ENCODE results near the gene PLA2G2A. TPM values are rescaled to one million over a fixed set of nuclear protein-coding genes. Genes with fewer than 3 reads are reported as not detected.

PLA2G2A gene
- total and polyA plus RNA-seq, 5 experiments from 2014 or later: not detected

DNA sequence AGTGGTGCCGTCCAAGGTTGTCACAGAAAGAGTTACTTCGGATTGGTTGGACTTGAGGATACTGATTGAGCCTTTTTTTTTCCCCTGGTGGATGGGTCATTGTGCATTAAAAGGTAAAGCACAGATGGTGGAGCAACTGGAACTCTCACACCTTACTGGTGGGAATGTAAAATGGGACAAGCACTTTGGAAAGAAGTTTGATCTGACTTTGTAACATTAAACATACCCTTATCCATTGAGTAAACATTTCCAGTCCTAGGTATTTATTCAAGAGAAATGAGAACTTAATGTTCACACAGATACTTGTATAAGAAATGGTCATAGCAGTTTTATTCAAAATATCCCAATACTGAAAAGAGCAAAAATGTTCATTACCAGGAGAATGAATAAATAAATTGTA lies 14.9 kb downstream of the PLA2G2A start:
- H3K4me1 Mint-ChIP-seq: no peaks in the 10 kb centered on the region
- peaks cover 23 to 66% (median 52%) of the 10 kb centered on the region in 5 donors for H3K27me3 Mint-ChIP-seq
- POLR2A ChIA-PET: no interaction called here

GRCh38 chr1:19963636-19964035 lies 15.8 kb downstream of the PLA2G2A start:
- Mint-ChIP-seq H3K4me1 (no peaks in the 10 kb centered on the region), H3K9me3 (peaks cover 0 to 24% (median 10%) of the 10 kb centered on the region in 9 donors), H3K27ac (no peak overlapping the region), H3K36me3 (peaks cover 0 to 13% (median 2%) of the 10 kb centered on the region in 3 donors), H3K27me3 (peaks cover 23 to 63% (median 52%) of the 10 kb centered on the region in 5 donors), H3K4me3 (no peak overlapping the region)
- no peak for ATAC-seq
- POLR2A ChIA-PET: no interaction called here
- no peak for DNase-seq

More for the DNA sequence above, 14.9 kb downstream of the PLA2G2A start:
- DNase-seq (no peak), ATAC-seq (no peak)
- peaks cover 0 to 13% (median 2%) of the 10 kb centered on the region in 3 donors for H3K36me3 Mint-ChIP-seq
- no peak overlapping the region for H3K4me3 Mint-ChIP-seq
- no peak overlapping the region for H3K27ac Mint-ChIP-seq
- H3K9me3 Mint-ChIP-seq: peaks cover 0 to 24% (median 10%) of the 10 kb centered on the region in 9 donors

DNA sequence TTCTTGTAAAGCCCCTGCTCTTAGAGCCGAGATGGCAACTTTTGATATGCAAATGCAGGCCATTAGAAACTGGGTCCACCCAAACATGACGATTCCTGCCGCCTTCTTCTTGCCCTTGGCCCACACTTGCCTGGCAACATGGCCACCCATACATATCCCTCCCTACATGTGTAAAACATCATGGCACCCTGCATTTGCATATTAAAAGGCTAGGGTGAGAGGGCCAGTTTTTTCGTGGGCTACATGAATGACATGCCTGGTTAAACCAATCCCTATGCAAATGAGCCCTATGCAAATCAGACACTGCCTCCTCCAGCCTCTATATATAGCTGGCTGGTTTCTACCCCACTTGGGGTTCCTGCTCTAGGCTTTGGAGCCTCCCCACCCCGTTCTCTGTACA lies 18.8 kb downstream of the PLA2G2A start:
- DNase-seq (no peak), ATAC-seq (no peak)
- peaks cover 0 to 17% (median 2%) of the 10 kb centered on the region in 3 donors for H3K36me3 Mint-ChIP-seq
- H3K9me3 Mint-ChIP-seq: peaks cover 0 to 24% (median 10%) of the 10 kb centered on the region in 9 donors
- no peak overlapping the region for H3K27ac Mint-ChIP-seq
- no peak overlapping the region for H3K4me3 Mint-ChIP-seq
- H3K27me3 Mint-ChIP-seq: peaks cover 20 to 66% (median 50%) of the 10 kb centered on the region in 5 donors
- POLR2A ChIA-PET: no interaction called here
- H3K4me1 Mint-ChIP-seq: no peaks in the 10 kb centered on the region

- POLR2A ChIA-PET: no interaction called here
- Mint-ChIP-seq H3K27ac (no peak overlapping the region), H3K9me3 (peaks cover 0 to 21% (median 5%) of the 10 kb centered on the region in 9 donors), H3K27me3 (peaks cover 28 to 60% (median 44%) of the 10 kb centered on the region in 5 donors), H3K4me1 (no peaks in the 10 kb centered on the region), H3K36me3 (peaks cover 0 to 17% (median 2%) of the 10 kb centered on the region in 3 donors), H3K4me3 (no peak overlapping the region)
- no peak for DNase-seq
- ATAC-seq: no peak
Observed at GRCh38 chr1:19957779-19958178, 21.6 kb downstream of the PLA2G2A start.

- H3K4me3 Mint-ChIP-seq: no peak overlapping the region
- POLR2A ChIA-PET: no interaction called here
- no peak overlapping the region for H3K27ac Mint-ChIP-seq
- H3K36me3 Mint-ChIP-seq: peaks cover 0 to 11% (median 0%) of the 10 kb centered on the region in 3 donors
- no peaks in the 10 kb centered on the region for H3K4me1 Mint-ChIP-seq
- peaks cover 0 to 11% (median 4%) of the 10 kb centered on the region in 9 donors for H3K9me3 Mint-ChIP-seq
- peaks cover 23 to 62% (median 36%) of the 10 kb centered on the region in 5 donors for H3K27me3 Mint-ChIP-seq
- no peak for DNase-seq
- no peak for ATAC-seq
Observed at GRCh38 chr1:19955534-19956170, 23.8 kb downstream of the PLA2G2A start.

GRCh38 chr1:19954059-19954458 lies 25.4 kb downstream of the PLA2G2A start:
- ATAC-seq (no peak), DNase-seq (no peak)
- Mint-ChIP-seq H3K27me3 (peaks cover 24 to 69% (median 37%) of the 10 kb centered on the region in 5 donors), H3K4me3 (no peak overlapping the region), H3K9me3 (peaks cover 0 to 11% (median 4%) of the 10 kb centered on the region in 9 donors), H3K36me3 (peaks cover 0 to 11% (median 0%) of the 10 kb centered on the region in 3 donors), H3K27ac (no peak overlapping the region), H3K4me1 (no peaks in the 10 kb centered on the region)
- POLR2A ChIA-PET: no interaction called here

GRCh38 chr1:19949016-19949415 lies 30.4 kb downstream of the PLA2G2A start:
- ATAC-seq: no peak
- Mint-ChIP-seq H3K27ac (no peak overlapping the region), H3K27me3 (peaks cover 22 to 55% (median 36%) of the 10 kb centered on the region in 5 donors), H3K36me3 (no peaks in the 10 kb centered on the region), H3K9me3 (peaks cover 0 to 4% (median 0%) of the 10 kb centered on the region in 9 donors), H3K4me1 (no peaks in the 10 kb centered on the region), H3K4me3 (no peak overlapping the region)
- DNase-seq: no peak
- POLR2A ChIA-PET: no interaction called here

- Mint-ChIP-seq H3K27me3 (peaks cover 14 to 34% (median 25%) of the 10 kb centered on the region in 5 donors), H3K36me3 (no peaks in the 10 kb centered on the region), H3K27ac (no peak overlapping the region), H3K4me3 (no peak overlapping the region), H3K9me3 (peaks cover 0 to 2% (median 0%) of the 10 kb centered on the region in 9 donors), H3K4me1 (no peaks in the 10 kb centered on the region)
- no peak for DNase-seq
- POLR2A ChIA-PET: no interaction called here
- no peak for ATAC-seq
Observed at GRCh38 chr1:19946971-19947370, 32.4 kb downstream of the PLA2G2A start.

- no peak overlapping the region for H3K4me3 Mint-ChIP-seq
- H3K27ac Mint-ChIP-seq: no peak overlapping the region
- H3K9me3 Mint-ChIP-seq: peaks cover 0 to 2% (median 0%) of the 10 kb centered on the region in 9 donors
- POLR2A ChIA-PET: no interaction called here
- H3K36me3 Mint-ChIP-seq: no peaks in the 10 kb centered on the region
- ATAC-seq (no peak), DNase-seq (no peak)
- H3K27me3 Mint-ChIP-seq: peaks cover 14 to 31% (median 25%) of the 10 kb centered on the region in 5 donors
- H3K4me1 Mint-ChIP-seq: no peaks in the 10 kb centered on the region
Observed at GRCh38 chr1:19946331-19946751, 33.1 kb downstream of the PLA2G2A start.

GRCh38 chr1:19945914-19946313 lies 33.5 kb downstream of the PLA2G2A start:
- peaks cover 14 to 31% (median 25%) of the 10 kb centered on the region in 5 donors for H3K27me3 Mint-ChIP-seq
- no peak overlapping the region for H3K27ac Mint-ChIP-seq
- no peak for DNase-seq
- H3K36me3 Mint-ChIP-seq: no peaks in the 10 kb centered on the region
- ATAC-seq: no peak
- H3K4me3 Mint-ChIP-seq: no peak overlapping the region
- no peaks in the 10 kb centered on the region for H3K4me1 Mint-ChIP-seq
- POLR2A ChIA-PET: no interaction called here
- peaks cover 0 to 2% (median 0%) of the 10 kb centered on the region in 9 donors for H3K9me3 Mint-ChIP-seq

DNA sequence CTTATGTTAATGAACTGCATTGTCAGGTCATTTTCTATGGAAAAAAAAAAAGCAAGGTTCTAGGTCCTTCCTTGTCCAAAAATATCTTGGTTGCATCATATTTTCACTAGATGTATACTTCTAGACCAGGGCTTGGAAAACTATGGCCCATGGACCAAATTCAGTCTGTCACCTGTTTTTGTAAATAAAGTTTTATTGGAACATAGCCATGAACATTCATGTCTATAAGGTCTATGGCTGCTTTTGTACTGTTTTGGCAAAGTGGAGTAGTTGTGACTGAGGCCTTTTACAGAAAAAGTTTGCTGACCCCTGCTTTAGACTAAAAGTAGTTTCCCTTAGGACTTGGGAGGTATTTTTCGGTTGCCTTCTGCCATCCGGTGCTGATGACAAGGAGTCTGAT lies 36.8 kb downstream of the PLA2G2A start:
- POLR2A ChIA-PET: no interaction called here
- Mint-ChIP-seq H3K27ac (no peak overlapping the region), H3K4me1 (no peaks in the 10 kb centered on the region), H3K9me3 (peaks cover 0 to 2% (median 0%) of the 10 kb centered on the region in 9 donors), H3K27me3 (peaks cover 0 to 14% (median 10%) of the 10 kb centered on the region in 5 donors), H3K36me3 (no peaks in the 10 kb centered on the region), H3K4me3 (no peak overlapping the region)
- no peak for ATAC-seq
- DNase-seq: no peak

GRCh38 chr1:19942088-19942487 lies 37.3 kb downstream of the PLA2G2A start:
- POLR2A ChIA-PET: no interaction called here
- DNase-seq (no peak), ATAC-seq (no peak)
- Mint-ChIP-seq H3K27ac (no peak overlapping the region), H3K4me1 (no peaks in the 10 kb centered on the region), H3K4me3 (no peak overlapping the region), H3K27me3 (peaks cover 0 to 14% (median 10%) of the 10 kb centered on the region in 5 donors), H3K36me3 (no peaks in the 10 kb centered on the region), H3K9me3 (peaks cover 0 to 2% (median 0%) of the 10 kb centered on the region in 9 donors)

DNA sequence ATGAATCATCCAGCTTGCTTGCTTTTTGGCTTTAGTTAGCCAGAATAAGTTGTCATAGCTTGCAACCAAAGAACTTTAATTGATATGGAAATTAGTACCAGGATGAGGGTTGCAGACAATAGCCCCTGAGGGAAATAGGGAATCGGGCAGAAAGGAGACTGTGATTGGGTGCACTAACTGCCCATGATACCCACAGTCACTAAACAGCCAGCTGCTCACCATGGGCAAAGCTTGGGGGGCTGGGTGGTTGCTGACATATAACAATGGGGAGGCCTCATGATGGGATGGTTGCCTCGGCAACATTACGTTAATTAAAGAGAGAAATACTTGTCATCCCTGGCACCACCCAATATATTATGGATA lies 38.2 kb downstream of the PLA2G2A start:
- DNase-seq: no peak
- Mint-ChIP-seq H3K27me3 (peaks cover 0 to 11% (median 6%) of the 10 kb centered on the region in 5 donors), H3K4me3 (no peak overlapping the region), H3K36me3 (no peaks in the 10 kb centered on the region), H3K4me1 (no peaks in the 10 kb centered on the region), H3K27ac (no peak overlapping the region), H3K9me3 (peaks cover 0 to 2% (median 0%) of the 10 kb centered on the region in 9 donors)
- ATAC-seq: no peak
- POLR2A ChIA-PET: no interaction called here
